GM12878 (cell line): Measurements from ENCODE around the gene GFAP. TPM values are rescaled to one million over a fixed set of nuclear protein-coding genes. Genes with fewer than 3 reads are reported as not detected.

ENCODE experiments used
- ATAC-seq: fragments of 200-7000 bp; cut with Tn5 transposase; 3 replicates; pipeline ENCODE4 v1.9.1; 2020; ENCODE audit warnings: mild to moderate bottlenecking, moderate library complexity
- BruUV-seq: library from RNA; stranded (reverse); fragments of 400-500 nt; replicated peaks from 2 replicates; lab custom pipeline; 2021; lab: Mats Ljungman, UMichigan
- CTCF ChIA-PET: fragments of 300-600 bp; sonication (Branson Sonifier 250); formaldehyde crosslinking; extraction: SDS; loops from one replicate; lab custom pipeline; 2021; ENCODE audit warnings: inconsistent platforms; lab: Yijun Ruan, JAX
- POLR2A ChIA-PET: fragments of 350-600 bp; formaldehyde crosslinking; extraction: SDS; loops from one replicate; lab custom pipeline; 2021; ENCODE audit warnings: inconsistent platforms; lab: Charles Lee
- RAD21 ChIA-PET: fragments of 300-600 bp; sonication (Branson Sonifier 250); formaldehyde crosslinking; loops from one replicate; lab custom pipeline; 2023; ENCODE audit warnings: antibody characterized with exemption; ENCODE audit not compliant: unreplicated experiment; lab: Charles Lee
- SMC1A ChIA-PET: fragments of 300-600 bp; sonication (Branson Sonifier 250); formaldehyde crosslinking; loops from one replicate; lab custom pipeline; 2023; ENCODE audit not compliant: unreplicated experiment, uncharacterized antibody; lab: Charles Lee
- DNase-seq: peaks from one replicate; pipeline ENCODE4 v3.0.0-alpha.2; 2011; ENCODE audit warnings: low read depth, low spot score
- FAIRE-seq: peaks from 3 replicates; lab custom pipeline; 2011; peaks lifted over from hg19 to GRCh38; lab: Jason Lieb, UNC
- H2AFZ ChIP-seq: 2 replicates; pipeline ENCODE4 v1.6.0; 2011; ENCODE audit warnings: low read depth, low read length, control low read depth; ENCODE audit not compliant: control insufficient read depth
- H3K27ac ChIP-seq: 2 replicates; pipeline ENCODE4 v1.5.1; 2011; ENCODE audit warnings: control low read depth; ENCODE audit not compliant: control insufficient read depth, insufficient read depth
- H3K27me3 ChIP-seq, 2 experiments: replicated peaks in 1 of 2; 2 replicates each; pipeline versions ENCODE4 v1.6.0 to v1.6.1; 2011; ENCODE audit warnings: low read length in 1 of 2; ENCODE audit not compliant: control insufficient read depth in 2 of 2, insufficient read depth in 2 of 2
- H3K36me3 ChIP-seq, 2 experiments: 2 replicates each; pipeline ENCODE4 v1.5.1; 2011; ENCODE audit warnings: low read length in 1 of 2; ENCODE audit not compliant: control insufficient read depth in 2 of 2, insufficient read depth in 2 of 2
- H3K4me1 ChIP-seq: 2 replicates; pipeline ENCODE4 v1.6.1; 2011; ENCODE audit warnings: mild to moderate bottlenecking, low read length, moderate library complexity, mixed read lengths; ENCODE audit not compliant: control insufficient read depth, insufficient read depth
- H3K4me2 ChIP-seq: 2 replicates; pipeline ENCODE4 v1.6.0; 2011; ENCODE audit warnings: control low read depth; ENCODE audit not compliant: control insufficient read depth, insufficient read depth
- H3K4me3 ChIP-seq: fragments of 200-600 bp; sonication (generic); 2 replicates; pipeline ENCODE4 v1.5.1; 2016
- H3K79me2 ChIP-seq: 2 replicates; pipeline ENCODE4 v1.6.0; 2011; ENCODE audit warnings: low read length; ENCODE audit not compliant: control insufficient read depth, insufficient read depth
- H3K9ac ChIP-seq: 2 replicates; pipeline ENCODE4 v1.8.0; 2011; ENCODE audit warnings: low read length, control low read depth, mixed read lengths; ENCODE audit not compliant: control insufficient read depth, insufficient read depth
- H3K9me3 ChIP-seq: replicated peaks from 3 replicates; pipeline ENCODE4 v1.5.1; 2011; ENCODE audit warnings: mild to moderate bottlenecking, low read length; ENCODE audit not compliant: control insufficient read depth, insufficient read depth
- H4K20me1 ChIP-seq: 2 replicates; pipeline ENCODE4 v1.6.0; 2011; ENCODE audit not compliant: control insufficient read depth, insufficient read depth
- DPF2 ChIP-seq: fragments of 450-650 bp; IDR thresholded peaks from 2 replicates; pipeline ENCODE4 v1.6.1; 2017; ENCODE audit warnings: mild to moderate bottlenecking
- FOXM1 ChIP-seq: IDR thresholded peaks from 2 replicates; pipeline ENCODE4 v1.6.1; 2012; ENCODE audit warnings: low read depth, mild to moderate bottlenecking, inconsistent platforms, low read length, moderate library complexity
- WGBS: methylation state at CpG from one replicate; pipeline ENCODE4 v1.1.6; 2016; ENCODE audit warnings: low lambda C conversion rate; ENCODE audit not compliant: insufficient replicate concordance, insufficient coverage; ENCODE audit errors: missing lambda C conversion rate; 5-methylcytosine and 5-hydroxymethylcytosine counted together
- in situ Hi-C: fragments of 300-500 bp; cut with MboI; formaldehyde crosslinking; loops from 9 replicates; pipeline ENCODE4 v1.14.3; 2018; ENCODE audit warnings: mixed read lengths
- intact Hi-C: fragments of 100-400 bp; cut with micrococcal nuclease; formaldehyde crosslinking; loops from one replicate; pipeline ENCODE4 v1.14.2; 2022; ENCODE audit not compliant: unreplicated experiment
- polyA plus RNA-seq, 11 experiments: library from polyadenylated mRNA; depleted of rRNA in 4 of 11; unstranded in 6 of 11; stranded (reverse) in 5 of 11; fragments of >200 nt; fragmentation: Nextera tagmentation in 4 of 11; fragmentation: Illumina TruSeq in 1 of 11; extraction: Ambion mirVana in 4 of 11; extraction: Trizol in 1 of 11; gene quantifications; 1 replicate in 1 of 11; 2 replicates in 10 of 11; pipeline versions ENCODE4 v1.2.1 to v1.2.3, GENCODE V29; 2011 to 2016; ENCODE audit warnings: inconsistent platforms in 2 of 11, missing spikeins in 2 of 11, low read depth in 1 of 11
- total RNA-seq, 4 experiments: library from RNA; depleted of rRNA in 3 of 4; stranded (reverse); fragments of >200 nt in 3 of 4; fragmentation: Illumina TruSeq in 1 of 4; extraction: Trizol in 1 of 4; gene quantifications; 2 replicates each; pipeline versions ENCODE4 v1.2.1 to v1.2.3, GENCODE V29; 2013 to 2021
- TF ChIP-seq, protein P1 (sequence below): fragments of 450-650 bp; IDR thresholded peaks from 2 replicates; pipeline ENCODE4 v1.6.1; 2017; ENCODE audit warnings: mild to moderate bottlenecking, low read depth, inconsistent platforms; ENCODE audit not compliant: poor library complexity, severe bottlenecking
- TF ChIP-seq, protein P2 (sequence below): fragments of 450-650 bp; IDR thresholded peaks from 2 replicates; pipeline ENCODE4 v1.6.1; 2016; ENCODE audit warnings: mild to moderate bottlenecking, moderate library complexity, borderline replicate concordance

The GFAP gene
- total and polyA plus RNA-seq, 10 of the 15 experiments (the other 5 are each of a cell fraction or from before 2014, with no cell fraction given): 0.04 to 0.25 TPM; not detected in 8

DNA sequence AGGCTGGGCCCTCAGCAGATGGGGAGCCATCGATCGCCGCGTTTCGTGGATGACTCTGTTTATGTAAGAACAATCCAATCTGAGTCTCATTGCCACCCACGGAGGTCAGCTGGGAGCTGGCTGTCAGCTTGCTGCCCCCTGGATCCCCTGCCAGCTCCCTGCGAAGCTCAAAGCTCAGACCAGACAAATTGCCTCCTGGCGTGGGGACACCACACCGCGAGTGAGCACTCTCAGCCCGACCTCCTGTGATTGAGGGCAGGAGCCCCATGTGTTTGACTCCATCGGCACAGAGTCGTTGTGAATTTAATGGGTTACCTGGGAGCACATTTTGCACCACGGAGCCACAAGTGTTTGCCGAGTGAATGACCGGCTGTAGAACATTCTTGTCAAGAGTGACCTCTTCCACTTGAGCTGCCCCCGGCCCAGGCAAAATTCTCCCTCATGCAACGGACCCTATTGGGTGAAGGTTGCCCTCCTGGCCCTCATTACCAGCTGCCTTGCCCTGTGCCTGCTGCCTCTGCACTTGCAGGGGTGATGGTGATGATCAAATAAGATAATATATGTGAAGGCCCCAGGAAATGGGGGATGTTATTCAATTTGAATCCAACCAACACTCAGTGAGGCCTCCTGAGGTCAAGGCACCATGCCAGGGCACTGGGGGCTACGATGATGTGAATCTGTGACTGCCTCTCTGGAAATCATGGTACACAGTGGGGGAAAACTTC is 7.6 kb upstream of the GFAP start (continued):
- TF ChIP-seq, protein P1, sequence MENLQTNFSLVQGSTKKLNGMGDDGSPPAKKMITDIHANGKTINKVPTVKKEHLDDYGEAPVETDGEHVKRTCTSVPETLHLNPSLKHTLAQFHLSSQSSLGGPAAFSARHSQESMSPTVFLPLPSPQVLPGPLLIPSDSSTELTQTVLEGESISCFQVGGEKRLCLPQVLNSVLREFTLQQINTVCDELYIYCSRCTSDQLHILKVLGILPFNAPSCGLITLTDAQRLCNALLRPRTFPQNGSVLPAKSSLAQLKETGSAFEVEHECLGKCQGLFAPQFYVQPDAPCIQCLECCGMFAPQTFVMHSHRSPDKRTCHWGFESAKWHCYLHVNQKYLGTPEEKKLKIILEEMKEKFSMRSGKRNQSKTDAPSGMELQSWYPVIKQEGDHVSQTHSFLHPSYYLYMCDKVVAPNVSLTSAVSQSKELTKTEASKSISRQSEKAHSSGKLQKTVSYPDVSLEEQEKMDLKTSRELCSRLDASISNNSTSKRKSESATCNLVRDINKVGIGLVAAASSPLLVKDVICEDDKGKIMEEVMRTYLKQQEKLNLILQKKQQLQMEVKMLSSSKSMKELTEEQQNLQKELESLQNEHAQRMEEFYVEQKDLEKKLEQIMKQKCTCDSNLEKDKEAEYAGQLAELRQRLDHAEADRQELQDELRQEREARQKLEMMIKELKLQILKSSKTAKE: no peak
- no peak for TF ChIP-seq DPF2

DNA sequence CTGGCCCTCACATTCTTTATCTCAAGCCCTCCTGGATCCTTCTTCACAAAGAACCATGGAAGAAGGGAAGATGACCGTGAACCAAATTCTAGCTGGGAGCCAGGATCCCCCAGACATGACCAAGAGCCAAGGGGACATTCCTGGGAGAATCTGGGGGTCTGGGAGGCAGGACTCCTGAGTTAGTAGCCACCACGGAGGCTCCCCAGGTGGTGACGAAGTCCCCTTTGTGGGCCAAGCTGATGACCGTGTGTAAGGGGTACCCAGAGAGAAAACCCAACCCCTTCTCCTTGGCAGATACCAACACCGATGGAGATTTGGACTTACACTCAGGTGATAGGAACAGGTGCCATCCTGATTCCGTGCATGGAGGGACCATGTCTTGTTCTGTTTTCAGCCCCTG is 6.8 kb upstream of the GFAP start:
- H3K4me3 ChIP-seq: no peak overlapping the region
- intact Hi-C loops (loop anchor here (5.0 kb wide), 1 partner anchor 190 kb away; no protein-coding TSS in a partner anchor), in situ Hi-C loops (loop anchor here (10.0 kb wide), 2 partner anchors 103 to 183 kb away; no protein-coding TSS in a partner anchor)
- peaks cover 12% of the 10 kb centered on the region for H3K4me1 ChIP-seq
- no peak overlapping the region for H2AFZ ChIP-seq
- no peak overlapping the region for H3K9ac ChIP-seq
- no peak for TF ChIP-seq FOXM1
- TF ChIP-seq, protein P2, sequence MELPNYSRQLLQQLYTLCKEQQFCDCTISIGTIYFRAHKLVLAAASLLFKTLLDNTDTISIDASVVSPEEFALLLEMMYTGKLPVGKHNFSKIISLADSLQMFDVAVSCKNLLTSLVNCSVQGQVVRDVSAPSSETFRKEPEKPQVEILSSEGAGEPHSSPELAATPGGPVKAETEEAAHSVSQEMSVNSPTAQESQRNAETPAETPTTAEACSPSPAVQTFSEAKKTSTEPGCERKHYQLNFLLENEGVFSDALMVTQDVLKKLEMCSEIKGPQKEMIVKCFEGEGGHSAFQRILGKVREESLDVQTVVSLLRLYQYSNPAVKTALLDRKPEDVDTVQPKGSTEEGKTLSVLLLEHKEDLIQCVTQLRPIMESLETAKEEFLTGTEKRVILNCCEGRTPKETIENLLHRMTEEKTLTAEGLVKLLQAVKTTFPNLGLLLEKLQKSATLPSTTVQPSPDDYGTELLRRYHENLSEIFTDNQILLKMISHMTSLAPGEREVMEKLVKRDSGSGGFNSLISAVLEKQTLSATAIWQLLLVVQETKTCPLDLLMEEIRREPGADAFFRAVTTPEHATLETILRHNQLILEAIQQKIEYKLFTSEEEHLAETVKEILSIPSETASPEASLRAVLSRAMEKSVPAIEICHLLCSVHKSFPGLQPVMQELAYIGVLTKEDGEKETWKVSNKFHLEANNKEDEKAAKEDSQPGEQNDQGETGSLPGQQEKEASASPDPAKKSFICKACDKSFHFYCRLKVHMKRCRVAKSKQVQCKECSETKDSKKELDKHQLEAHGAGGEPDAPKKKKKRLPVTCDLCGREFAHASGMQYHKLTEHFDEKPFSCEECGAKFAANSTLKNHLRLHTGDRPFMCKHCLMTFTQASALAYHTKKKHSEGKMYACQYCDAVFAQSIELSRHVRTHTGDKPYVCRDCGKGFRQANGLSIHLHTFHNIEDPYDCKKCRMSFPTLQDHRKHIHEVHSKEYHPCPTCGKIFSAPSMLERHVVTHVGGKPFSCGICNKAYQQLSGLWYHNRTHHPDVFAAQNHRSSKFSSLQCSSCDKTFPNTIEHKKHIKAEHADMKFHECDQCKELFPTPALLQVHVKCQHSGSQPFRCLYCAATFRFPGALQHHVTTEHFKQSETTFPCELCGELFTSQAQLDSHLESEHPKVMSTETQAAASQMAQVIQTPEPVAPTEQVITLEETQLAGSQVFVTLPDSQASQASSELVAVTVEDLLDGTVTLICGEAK: no peak
- no peak for DNase-seq
- CTCF ChIA-PET: interaction anchor here (0.9 to 6.9 kb wide), 11 partner anchors 9 to 209 kb away, joined by 3 to 156 read pairs (median 6); partner anchors contain the start of genes ACBD4 and PLCD3
- H3K27ac ChIP-seq: no peak overlapping the region
- no peaks in the 10 kb centered on the region for H3K9me3 ChIP-seq
- FAIRE-seq: no peak
- no peak overlapping the region for H3K4me2 ChIP-seq
- SMC1A ChIA-PET: interaction anchor here (0.9 to 6.5 kb wide), 2 partner anchors 98 to 126 kb away, joined by 3 to 90 read pairs; no protein-coding TSS in a partner anchor
- H4K20me1 ChIP-seq: no peaks in the 10 kb centered on the region
- no TSS peak for BruUV-seq
- RAD21 ChIA-PET: interaction anchor here (4.6 kb wide), 1 partner anchor 98 kb away, joined by 82 read pairs; no protein-coding TSS in a partner anchor
- no peaks in the 10 kb centered on the region for H3K79me2 ChIP-seq
- H3K36me3 ChIP-seq: peaks cover 10 to 13% of the 10 kb centered on the region in 2 experiments; a peak in 3 of 4 replicates
- WGBS: 44% methylated on average over 6 of the region's 6 CpGs
- POLR2A ChIA-PET: interaction anchor here (0.5 to 2.5 kb wide), 2 partner anchors 100 to 778 kb away, joined by 5 to 10 read pairs; no protein-coding TSS in a partner anchor
- peaks cover 0 to 3% of the 10 kb centered on the region in 2 experiments; a peak in 1 of 4 replicates for H3K27me3 ChIP-seq
- ATAC-seq: no peak
